ENCODE measurements around the gene MAEA.
A peak's percentile ranks its signal among the peaks of the same experiment; 100 is the strongest.

Gene MAEA

GRCh38 chr4:1355378-1355777, 65.7 kb downstream of the MAEA start:
- no peak for DNase-seq

- DNase-seq: peak; percentile 57
Measured at GRCh38 chr4:1356181-1356998, 66.7 kb downstream of the MAEA start.

GRCh38 chr4:1357356-1358248, 67.9 kb downstream of the MAEA start:
- DNase-seq: no peak

- DNase-seq: no peak
Measured at GRCh38 chr4:1358421-1359143, 68.9 kb downstream of the MAEA start.

GRCh38 chr4:1359144-1359501, 69.4 kb downstream of the MAEA start:
- no peak for DNase-seq

GRCh38 chr4:1359976-1360375, 70.3 kb downstream of the MAEA start:
- no peak for DNase-seq

GRCh38 chr4:1360423-1361283, 71.0 kb downstream of the MAEA start:
- no peak for DNase-seq

- no peak for DNase-seq
Measured at GRCh38 chr4:1361431-1361830, 71.7 kb downstream of the MAEA start.

GRCh38 chr4:1362046-1362445, 72.4 kb downstream of the MAEA start:
- no peak for DNase-seq

- no peak for DNase-seq
Measured at GRCh38 chr4:1362521-1362920, 72.8 kb downstream of the MAEA start.

- no peak for DNase-seq
Measured at GRCh38 chr4:1363513-1363912, 73.8 kb downstream of the MAEA start.

GRCh38 chr4:1364217-1364616, 74.5 kb downstream of the MAEA start:
- no peak for DNase-seq

GRCh38 chr4:1364748-1365147, 75.1 kb downstream of the MAEA start:
- DNase-seq: no peak

- peak; percentile 9 for DNase-seq
Measured at GRCh38 chr4:1365271-1366178, 75.8 kb downstream of the MAEA start.

GRCh38 chr4:1366371-1367229, 76.9 kb downstream of the MAEA start:
- peak; percentile 18 for DNase-seq

GRCh38 chr4:1367230-1367935, 77.7 kb downstream of the MAEA start:
- DNase-seq: peak; percentile 2

GRCh38 chr4:1367936-1368289, 78.2 kb downstream of the MAEA start:
- peak; percentile 6 for DNase-seq

GRCh38 chr4:1368421-1369090, 78.9 kb downstream of the MAEA start:
- DNase-seq: no peak

- DNase-seq: peak; percentile 17
Measured at GRCh38 chr4:1369091-1369450, 79.4 kb downstream of the MAEA start.

Measured in right hindlimb (tissue), 1 donor.